ENCODE results near the gene CDHR5.

GRCh38 chr11:627308-627576 is 2.5 kb upstream of the CDHR5 start:
- TF ChIP-seq CTCF (IDR thresholded peaks at IDR 0.05; ENCODE audit: insufficient read depth, low read length, poor library complexity, severe bottlenecking), result no peak
- TF ChIP-seq EZH2phosphoT487 (conservative IDR thresholded peaks at IDR 0.05; ENCODE audit: low read length), result no peak

Measured in SU-DHL-6 (cell line).